GM18520 (cell line): ENCODE measurements around the gene SPON2.

ENCODE experiments used
- ATAC-seq: cut with Tn5 transposase; IDR thresholded peaks from one replicate; pipeline ENCODE4 v1.9.1; 2021; ENCODE audit not compliant: unreplicated experiment

Gene SPON2

GRCh38 chr4:1172971-1173757, 781 bp upstream of the SPON2 start:
- ATAC-seq: no peak

- ATAC-seq: no peak
Measured at GRCh38 chr4:1171311-1172227, 814 bp downstream of the SPON2 start.

- no peak for ATAC-seq
Measured at GRCh38 chr4:1170976-1171310, 1.4 kb downstream of the SPON2 start.

GRCh38 chr4:1170156-1170975, 2.0 kb downstream of the SPON2 start:
- no peak for ATAC-seq

GRCh38 chr4:1169691-1170096, 2.7 kb downstream of the SPON2 start:
- ATAC-seq: no peak

GRCh38 chr4:1169171-1169671, 3.2 kb downstream of the SPON2 start:
- ATAC-seq: no peak

- no peak for ATAC-seq
Measured at GRCh38 chr4:1168191-1169101, 3.9 kb downstream of the SPON2 start.

GRCh38 chr4:1167244-1167949, 5.0 kb downstream of the SPON2 start:
- peak; percentile 82 for ATAC-seq

GRCh38 chr4:1166509-1167243, 5.7 kb downstream of the SPON2 start:
- no peak for ATAC-seq

- ATAC-seq: no peak
Measured at GRCh38 chr4:1164956-1165545, 7.3 kb downstream of the SPON2 start.

- no peak for ATAC-seq
Measured at GRCh38 chr4:1164444-1164843, 7.9 kb downstream of the SPON2 start.

- ATAC-seq: no peak
Measured at GRCh38 chr4:1164040-1164439, 8.3 kb downstream of the SPON2 start.

GRCh38 chr4:1160351-1160750, 12.0 kb downstream of the SPON2 start:
- ATAC-seq: no peak

GRCh38 chr4:1156069-1156468, 16.3 kb downstream of the SPON2 start:
- no peak for ATAC-seq

GRCh38 chr4:1155314-1155713, 17.1 kb downstream of the SPON2 start:
- ATAC-seq: no peak

- ATAC-seq: no peak
Measured at GRCh38 chr4:1154523-1155182, 17.7 kb downstream of the SPON2 start.

GRCh38 chr4:1154126-1154522, 18.3 kb downstream of the SPON2 start:
- ATAC-seq: no peak

- no peak for ATAC-seq
Measured at GRCh38 chr4:1153567-1154090, 18.8 kb downstream of the SPON2 start.
